ENCODE measurements around the gene HS6ST1.

HS6ST1 gene

GRCh38 chr2:128279009-128279408, 39.7 kb downstream of the HS6ST1 start:
- Histone ChIP-seq H3K9me3 (ENCODE audit: control insufficient read depth, insufficient read depth, low read depth, low read length) (no peaks in the 10 kb centered on the region), H3K4me1 (ENCODE audit: control insufficient read depth, insufficient read depth, low read length) (no peaks in the 10 kb centered on the region), H3K36me3 (ENCODE audit: control insufficient read depth in 2 of 2, insufficient read depth in 1 of 2, low read length in 2 of 2) (peaks cover 0 to 37% of the 10 kb centered on the region in 2 experiments; a peak in 2 of 3 replicates), H3K4me3 (ENCODE audit: low read depth, low read length) (no peak overlapping the region), H3K27ac (ENCODE audit: extremely low read depth, low read depth, low read length) (no peak overlapping the region)
- ChIA-PET POLR2A (no interaction called here), CTCF (no interaction called here)
- TF ChIP-seq ZNF169 (tag by site-specific recombination; IDR thresholded peaks at IDR 0.05) = no peak
- no peak for TF ChIP-seq ZNF175 (tag by site-specific recombination; IDR thresholded peaks at IDR 0.05)
- no peak for TF ChIP-seq ZNF391 (tag by site-specific recombination; IDR thresholded peaks at IDR 0.05; ENCODE audit: borderline replicate concordance, low read depth)
- TF ChIP-seq ZBTB11 (tag by site-specific recombination; conservative IDR thresholded peaks at IDR 0.05; ENCODE audit: low read depth) = no peak
- TF ChIP-seq ZNF146 (tag by site-specific recombination; IDR thresholded peaks at IDR 0.05) = no peak
- no peak for TF ChIP-seq ZFP69B (tag by site-specific recombination; IDR thresholded peaks at IDR 0.05)
- no peak for TF ChIP-seq ZNF354C (tag by site-specific recombination; IDR thresholded peaks at IDR 0.05; ENCODE audit: borderline replicate concordance, low read depth)
- TF ChIP-seq ZNF707 (tag by site-specific recombination; IDR thresholded peaks at IDR 0.05) = no peak

- ChIA-PET POLR2A (no interaction called here), CTCF (interaction anchor here (0.5 to 0.7 kb wide), 2 partner anchors 52 to 485 kb away, joined by 3 to 4 read pairs; no protein-coding TSS in a partner anchor)
Observed at GRCh38 chr2:128277961-128278681, 40.5 kb downstream of the HS6ST1 start.

GRCh38 chr2:128276878-128277675, 41.6 kb downstream of the HS6ST1 start:
- H3K4me3 ChIP-seq (ENCODE audit: low read depth, low read length) = no peak overlapping the region
- peaks cover 0 to 42% of the 10 kb centered on the region in 2 experiments; a peak in 2 of 3 replicates for H3K36me3 ChIP-seq (ENCODE audit: control insufficient read depth in 2 of 2, insufficient read depth in 1 of 2, low read length in 2 of 2)
- ChIA-PET CTCF (no interaction called here), POLR2A (no interaction called here)
- TF ChIP-seq ZNF223 (tag by site-specific recombination; IDR thresholded peaks at IDR 0.05) (no peak), ZNF596 (tag by site-specific recombination; IDR thresholded peaks at IDR 0.05) (no peak), FEZF1 (tag by site-specific recombination; IDR thresholded peaks at IDR 0.05) (no peak), TSHZ1 (tag by site-specific recombination; IDR thresholded peaks at IDR 0.05; ENCODE audit: borderline replicate concordance) (no peak), ZNF777 (tag by site-specific recombination; IDR thresholded peaks at IDR 0.05; ENCODE audit: borderline replicate concordance) (no peak), ZNF24 (tag by site-specific recombination; IDR thresholded peaks at IDR 0.05) (no peak), GLIS2 (tag by site-specific recombination; IDR thresholded peaks at IDR 0.05) (no peak), ZBTB8A (tag by site-specific recombination; IDR thresholded peaks at IDR 0.05) (no peak)
- no peaks in the 10 kb centered on the region for H3K9me3 ChIP-seq (ENCODE audit: control insufficient read depth, insufficient read depth, low read depth, low read length)
- no peak overlapping the region for H3K27ac ChIP-seq (ENCODE audit: extremely low read depth, low read depth, low read length)
- H3K4me1 ChIP-seq (ENCODE audit: control insufficient read depth, insufficient read depth, low read length) = no peaks in the 10 kb centered on the region

More at GRCh38 chr2:128277961-128278681, 40.5 kb downstream of the HS6ST1 start:
- no peak overlapping the region for H3K27ac ChIP-seq (ENCODE audit: extremely low read depth, low read depth, low read length)
- H3K4me3 ChIP-seq (ENCODE audit: low read depth, low read length) = no peak overlapping the region
- TF ChIP-seq ZNF561 (tag by site-specific recombination; IDR thresholded peaks at IDR 0.05; ENCODE audit: borderline replicate concordance) = no peak
- TF ChIP-seq ZNF776 (tag by site-specific recombination; IDR thresholded peaks at IDR 0.05; ENCODE audit: borderline replicate concordance) = no peak
- no peak for TF ChIP-seq ZNF473 (tag by site-specific recombination; IDR thresholded peaks at IDR 0.05)
- peak; percentile 63 for TF ChIP-seq ZIC2 (tag by site-specific recombination; IDR thresholded peaks at IDR 0.05)
- peaks cover 0 to 42% of the 10 kb centered on the region in 2 experiments; a peak in 2 of 3 replicates for H3K36me3 ChIP-seq (ENCODE audit: control insufficient read depth in 2 of 2, insufficient read depth in 1 of 2, low read length in 2 of 2)
- no peaks in the 10 kb centered on the region for H3K4me1 ChIP-seq (ENCODE audit: control insufficient read depth, insufficient read depth, low read length)
- no peaks in the 10 kb centered on the region for H3K9me3 ChIP-seq (ENCODE audit: control insufficient read depth, insufficient read depth, low read depth, low read length)
